Measurements from ENCODE around the gene ZNF366. TPM values are rescaled to one million over a fixed set of nuclear protein-coding genes. Genes with fewer than 3 reads are reported as not detected.

The ZNF366 gene
- total RNA-seq, 3 donors from 2014 or later: not detected

DNA sequence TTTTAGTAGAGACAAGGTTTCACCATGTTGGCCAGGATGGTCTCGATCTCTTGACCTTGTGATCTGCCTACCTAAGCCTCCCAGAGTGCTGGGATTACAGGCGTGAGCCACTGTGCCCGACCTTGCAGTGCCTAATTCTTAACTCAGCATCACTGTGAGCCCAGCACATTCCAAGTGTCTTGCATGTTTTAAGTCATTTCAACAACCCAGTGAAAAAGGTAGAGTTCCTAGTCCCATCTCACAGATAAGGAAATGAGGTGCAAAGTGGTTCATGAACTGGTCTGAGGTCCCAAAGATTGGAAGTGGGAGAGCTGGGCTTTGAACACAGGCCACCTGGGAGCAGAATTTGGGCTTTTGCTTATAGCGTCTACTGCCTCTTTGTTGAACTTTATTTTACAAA lies 68.0 kb downstream of the ZNF366 start:
- ATAC-seq: no peak
- no peak overlapping the region for H3K4me3 Mint-ChIP-seq

GRCh38 chr5:72438141-72438540 lies 69.1 kb downstream of the ZNF366 start:
- H3K4me3 Mint-ChIP-seq: no peak overlapping the region
- no peaks in the 10 kb centered on the region for H3K36me3 Mint-ChIP-seq (ENCODE audit: insufficient read depth)
- no peaks in the 10 kb centered on the region for H3K9me3 Mint-ChIP-seq
- ATAC-seq (no peak), DNase-seq (no peak)
- no peaks in the 10 kb centered on the region for H3K27me3 Mint-ChIP-seq (ENCODE audit: low read depth)
- H3K4me1 Mint-ChIP-seq (ENCODE audit: low read depth): no peaks in the 10 kb centered on the region

More for the DNA sequence above, 68.0 kb downstream of the ZNF366 start:
- no peaks in the 10 kb centered on the region for H3K4me1 Mint-ChIP-seq (ENCODE audit: low read depth)
- no peaks in the 10 kb centered on the region for H3K27me3 Mint-ChIP-seq (ENCODE audit: low read depth)
- no peaks in the 10 kb centered on the region for H3K36me3 Mint-ChIP-seq (ENCODE audit: insufficient read depth)
- no peaks in the 10 kb centered on the region for H3K9me3 Mint-ChIP-seq
- no peak for DNase-seq

GRCh38 chr5:72436796-72437471 lies 70.3 kb downstream of the ZNF366 start:
- no peak for DNase-seq
- Mint-ChIP-seq H3K36me3 (ENCODE audit: insufficient read depth) (no peaks in the 10 kb centered on the region), H3K4me1 (ENCODE audit: low read depth) (no peaks in the 10 kb centered on the region), H3K27me3 (ENCODE audit: low read depth) (no peaks in the 10 kb centered on the region), H3K4me3 (no peak overlapping the region), H3K9me3 (no peaks in the 10 kb centered on the region)
- no peak for ATAC-seq

DNA sequence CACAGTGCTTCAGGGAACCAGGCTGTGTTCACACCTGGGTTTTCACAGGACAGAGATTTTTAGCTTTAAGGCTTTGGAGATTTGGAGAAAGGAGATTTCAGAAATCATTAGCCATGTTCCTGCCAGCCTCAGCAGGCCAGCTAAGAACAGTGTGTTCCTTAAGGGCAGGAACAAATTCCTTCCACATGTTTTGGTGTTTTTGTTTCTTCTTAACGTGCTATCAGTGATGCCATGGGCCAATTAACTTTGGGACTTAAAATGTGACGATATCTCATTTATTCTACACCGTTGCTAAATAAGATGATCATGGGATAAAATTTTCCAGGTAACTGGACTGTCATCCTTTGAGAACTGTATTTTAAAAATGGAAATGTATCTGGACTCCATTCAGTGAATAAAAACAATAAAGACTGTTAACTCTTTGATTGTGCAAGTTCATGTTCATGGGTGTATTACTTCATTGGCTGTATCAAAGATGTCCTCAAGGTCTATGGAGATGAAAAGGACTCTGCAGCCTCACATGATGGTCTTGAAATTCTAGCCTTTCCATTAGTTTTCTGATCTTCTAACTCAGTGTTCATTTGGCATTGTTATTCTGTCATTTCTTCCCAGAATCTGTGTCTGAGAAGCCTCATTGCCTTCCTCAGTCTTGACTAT lies 72.3 kb downstream of the ZNF366 start:
- H3K4me3 Mint-ChIP-seq: no peak overlapping the region
- ATAC-seq (no peak), DNase-seq (no peak)
- H3K27me3 Mint-ChIP-seq (ENCODE audit: low read depth): no peaks in the 10 kb centered on the region
- H3K4me1 Mint-ChIP-seq (ENCODE audit: low read depth): no peaks in the 10 kb centered on the region
- H3K36me3 Mint-ChIP-seq (ENCODE audit: insufficient read depth): no peaks in the 10 kb centered on the region
- no peaks in the 10 kb centered on the region for H3K9me3 Mint-ChIP-seq

GRCh38 chr5:72434056-72434780 lies 73.0 kb downstream of the ZNF366 start:
- H3K4me3 Mint-ChIP-seq: no peak overlapping the region
- DNase-seq: no peak
- no peaks in the 10 kb centered on the region for H3K36me3 Mint-ChIP-seq (ENCODE audit: insufficient read depth)
- no peaks in the 10 kb centered on the region for H3K4me1 Mint-ChIP-seq (ENCODE audit: low read depth)
- no peaks in the 10 kb centered on the region for H3K9me3 Mint-ChIP-seq
- H3K27me3 Mint-ChIP-seq (ENCODE audit: low read depth): no peaks in the 10 kb centered on the region
- ATAC-seq: no peak

GRCh38 chr5:72433522-72433921 lies 73.7 kb downstream of the ZNF366 start:
- no peak for DNase-seq
- no peaks in the 10 kb centered on the region for H3K27me3 Mint-ChIP-seq (ENCODE audit: low read depth)
- H3K36me3 Mint-ChIP-seq (ENCODE audit: insufficient read depth): no peaks in the 10 kb centered on the region
- no peak overlapping the region for H3K4me3 Mint-ChIP-seq
- no peak for ATAC-seq
- H3K9me3 Mint-ChIP-seq: no peaks in the 10 kb centered on the region
- no peaks in the 10 kb centered on the region for H3K4me1 Mint-ChIP-seq (ENCODE audit: low read depth)

DNA sequence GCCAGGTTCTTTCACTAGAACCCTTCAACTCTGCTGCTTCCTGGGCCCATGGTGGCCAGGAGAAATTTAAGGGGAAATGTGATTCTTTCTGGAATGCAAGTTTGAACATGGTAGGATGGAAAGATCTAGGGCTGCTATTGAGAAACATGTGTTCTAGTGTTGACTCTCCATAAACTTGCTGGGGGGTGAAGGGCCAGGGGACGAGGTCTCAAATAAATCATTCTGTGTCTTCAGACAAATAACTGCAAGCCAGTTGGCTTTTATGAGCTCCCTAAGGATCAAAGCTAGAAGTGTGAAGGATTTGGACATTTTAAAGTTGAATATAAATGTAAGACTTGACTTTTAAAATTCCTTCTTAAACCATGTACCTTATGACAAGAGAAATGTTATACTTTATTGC lies 78.5 kb downstream of the ZNF366 start:
- no peak overlapping the region for H3K4me3 Mint-ChIP-seq
- no peaks in the 10 kb centered on the region for H3K36me3 Mint-ChIP-seq (ENCODE audit: insufficient read depth)
- DNase-seq: no peak
- ATAC-seq: no peak
- H3K9me3 Mint-ChIP-seq: no peaks in the 10 kb centered on the region
- peaks cover 7% of the 10 kb centered on the region for H3K27me3 Mint-ChIP-seq (ENCODE audit: low read depth)
- H3K4me1 Mint-ChIP-seq (ENCODE audit: low read depth): no peaks in the 10 kb centered on the region

GRCh38 chr5:72427488-72428437 lies 79.4 kb downstream of the ZNF366 start:
- Mint-ChIP-seq H3K4me1 (ENCODE audit: low read depth) (no peaks in the 10 kb centered on the region), H3K4me3 (no peak overlapping the region), H3K9me3 (no peaks in the 10 kb centered on the region), H3K36me3 (ENCODE audit: insufficient read depth) (no peaks in the 10 kb centered on the region), H3K27me3 (ENCODE audit: low read depth) (peaks cover 7% of the 10 kb centered on the region)
- DNase-seq: no peak
- ATAC-seq: no peak

DNA sequence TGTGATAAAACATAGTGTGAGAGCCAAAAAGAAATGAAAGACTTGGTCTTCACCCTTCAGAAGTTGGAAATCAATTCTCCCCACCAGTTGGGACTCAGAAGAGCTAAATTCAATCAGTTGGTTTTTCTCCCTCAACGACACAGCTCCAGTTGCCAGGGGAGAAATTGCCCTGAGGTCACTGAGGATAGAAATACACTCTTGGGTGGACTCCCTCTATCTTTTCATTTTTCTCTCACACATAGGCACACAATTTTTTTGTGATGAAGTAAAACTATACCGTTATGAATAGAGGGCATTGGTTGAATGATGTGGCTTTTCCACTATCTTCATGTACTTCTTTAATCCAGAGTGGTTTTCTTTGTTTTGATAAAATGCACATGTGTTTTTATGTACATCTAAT lies 80.2 kb downstream of the ZNF366 start:
- no peaks in the 10 kb centered on the region for H3K4me1 Mint-ChIP-seq (ENCODE audit: low read depth)
- no peak for DNase-seq
- no peaks in the 10 kb centered on the region for H3K9me3 Mint-ChIP-seq

GRCh38 chr5:72426019-72426418 lies 81.2 kb downstream of the ZNF366 start:
- ATAC-seq (no peak), DNase-seq (no peak)
- no peaks in the 10 kb centered on the region for H3K36me3 Mint-ChIP-seq (ENCODE audit: insufficient read depth)
- H3K9me3 Mint-ChIP-seq: no peaks in the 10 kb centered on the region
- peaks cover 9% of the 10 kb centered on the region for H3K27me3 Mint-ChIP-seq (ENCODE audit: low read depth)
- no peak overlapping the region for H3K4me3 Mint-ChIP-seq
- no peaks in the 10 kb centered on the region for H3K4me1 Mint-ChIP-seq (ENCODE audit: low read depth)

More for the DNA sequence above, 80.2 kb downstream of the ZNF366 start:
- Mint-ChIP-seq H3K4me3 (no peak overlapping the region), H3K36me3 (ENCODE audit: insufficient read depth) (no peaks in the 10 kb centered on the region), H3K27me3 (ENCODE audit: low read depth) (peaks cover 9% of the 10 kb centered on the region)
- no peak for ATAC-seq

DNA sequence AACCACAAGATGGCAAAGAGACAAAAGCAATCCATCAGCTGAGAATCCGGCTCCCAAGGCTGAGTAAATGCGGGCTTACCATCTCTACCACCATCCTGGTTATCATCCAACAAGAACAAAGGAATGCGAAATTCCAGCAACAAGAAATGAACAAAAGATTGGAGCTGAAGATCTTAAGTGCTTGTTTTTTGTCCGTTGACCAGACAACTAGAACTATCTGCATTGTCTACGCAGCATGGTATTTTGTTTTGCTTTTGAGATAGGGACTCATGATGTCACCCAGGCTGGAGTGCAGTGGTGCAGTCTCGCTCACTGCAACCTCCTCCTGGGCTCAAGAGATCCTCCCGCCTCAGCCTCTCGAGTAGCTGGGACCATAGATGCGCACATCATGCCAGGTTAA lies 88.9 kb downstream of the ZNF366 start:
- ATAC-seq (no peak), DNase-seq (no peak)
- H3K9me3 Mint-ChIP-seq: no peaks in the 10 kb centered on the region
- no peak overlapping the region for H3K4me3 Mint-ChIP-seq
- H3K4me1 Mint-ChIP-seq (ENCODE audit: low read depth): no peaks in the 10 kb centered on the region
- H3K27me3 Mint-ChIP-seq (ENCODE audit: low read depth): peaks cover 2% of the 10 kb centered on the region
- no peaks in the 10 kb centered on the region for H3K36me3 Mint-ChIP-seq (ENCODE audit: insufficient read depth)

DNA sequence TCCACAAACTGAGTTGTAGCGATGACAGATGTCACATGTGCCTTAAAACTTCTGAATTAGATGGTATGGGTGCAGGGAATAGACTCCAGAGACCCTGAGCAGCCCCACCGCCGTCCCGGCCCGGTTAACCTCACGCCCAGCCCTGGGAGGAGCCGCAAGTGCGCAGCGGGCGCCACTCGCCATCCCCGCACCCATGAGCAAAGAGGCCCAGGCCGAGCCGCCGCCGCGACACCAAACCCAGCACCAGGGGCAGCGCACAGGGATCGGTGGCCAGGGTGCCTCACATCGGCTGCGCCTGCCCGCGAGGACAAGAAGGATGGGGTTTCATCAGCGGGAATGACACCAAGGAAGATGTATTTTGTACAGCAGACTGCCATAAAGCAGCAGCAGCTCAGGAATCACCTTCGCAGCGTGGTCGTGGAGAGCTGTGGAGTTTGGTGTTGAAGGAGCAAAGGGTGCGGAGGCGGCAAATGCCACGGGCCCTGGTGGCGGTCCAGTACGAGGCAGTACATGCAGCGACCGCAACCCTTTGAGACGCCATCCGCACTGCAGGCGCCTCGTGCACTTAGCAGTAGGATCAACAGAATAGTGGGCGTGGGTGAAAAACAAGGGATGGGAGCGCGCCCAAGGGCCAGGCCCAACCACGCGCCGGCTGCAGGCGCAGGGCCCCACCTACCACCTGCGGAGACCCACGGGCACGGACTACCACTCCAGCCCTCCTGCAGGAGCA lies 89.7 kb downstream of the ZNF366 start:
- Mint-ChIP-seq H3K36me3 (ENCODE audit: insufficient read depth) (no peaks in the 10 kb centered on the region), H3K9me3 (no peaks in the 10 kb centered on the region), H3K4me3 (no peak overlapping the region), H3K27me3 (ENCODE audit: low read depth) (peaks cover under 1% of the 10 kb centered on the region), H3K4me1 (ENCODE audit: low read depth) (no peaks in the 10 kb centered on the region)
- DNase-seq: no peak
- ATAC-seq: peak in 1 of 2 donors; percentile 14

GRCh38 chr5:72415616-72416325 lies 91.4 kb downstream of the ZNF366 start:
- Mint-ChIP-seq H3K9me3 (no peaks in the 10 kb centered on the region), H3K4me1 (ENCODE audit: low read depth) (no peaks in the 10 kb centered on the region), H3K4me3 (no peak overlapping the region), H3K36me3 (ENCODE audit: insufficient read depth) (no peaks in the 10 kb centered on the region), H3K27me3 (ENCODE audit: low read depth) (no peaks in the 10 kb centered on the region)
- ATAC-seq (no peak), DNase-seq (no peak)
